Thyroid gland (tissue), 4 donors: Measurements from ENCODE around the gene KIF13A. TPM values are rescaled to one million over a fixed set of nuclear protein-coding genes. Genes with fewer than 3 reads are reported as not detected.
"Not testable (repeated sequence)": the region's sequence is repeated elsewhere in the genome, so short reads cannot be mapped to it uniquely, and the experiment has no call there.

Experiments
- DNase-seq, 2 donors: peaks; one replicate each; pipeline ENCODE4 v3.0.0-alpha.2; 2019
- H3K27ac ChIP-seq, 3 donors: fragments of 200-600 bp; sonication (generic); 1 replicate in 2 of 3; 2 replicates in 1 of 3; pipeline ENCODE4 v1.5.1; 2016 to 2019; ENCODE audit warnings: mild to moderate bottlenecking in 1 of 3, moderate library complexity in 1 of 3
- H3K27me3 ChIP-seq: fragments of 200-600 bp; sonication (generic); one replicate; pipeline ENCODE4 v1.5.1; 2019
- H3K36me3 ChIP-seq, 2 donors: fragments of 200-600 bp; sonication (generic); one replicate each; pipeline ENCODE4 v1.5.1; 2016 to 2019
- H3K4me1 ChIP-seq, 2 donors: fragments of 200-600 bp; sonication (generic); one replicate each; pipeline ENCODE4 v1.5.1; 2017 to 2019
- H3K4me3 ChIP-seq, 3 donors: fragments of 200-600 bp; sonication (generic); replicated peaks in 1 of 3; 1 replicate in 2 of 3; 2 replicates in 1 of 3; pipeline ENCODE4 v1.5.1; 2016; ENCODE audit warnings: mild to moderate bottlenecking in 1 of 3
- H3K9me3 ChIP-seq: fragments of 200-600 bp; sonication (generic); one replicate; pipeline ENCODE4 v1.5.1; 2017
- CTCF ChIP-seq, 6 experiments: fragments of 200-600 bp in 3 of 6; fragments of 450-650 bp in 3 of 6; sonication (generic) in 3 of 6; IDR thresholded peaks; one replicate each; pipeline ENCODE4 v1.5.1; 2016 to 2019; ENCODE audit warnings: antibody characterized with exemption in 6 of 6, mild to moderate bottlenecking in 2 of 6, inconsistent platforms in 1 of 6, moderate library complexity in 1 of 6
- POLR2A ChIP-seq, 2 donors: fragments of 450-650 bp; IDR thresholded peaks; one replicate each; pipeline ENCODE4 v1.6.1; 2017; ENCODE audit warnings: antibody characterized with exemption in 2 of 2, mild to moderate bottlenecking in 2 of 2, moderate library complexity in 1 of 2
- WGBS, 2 donors: methylation state at CpG; one replicate each; pipeline ENCODE4 v1.1.5; 2017; 5-methylcytosine and 5-hydroxymethylcytosine counted together
- intact Hi-C: fragments of 100-400 bp; cut with DNase I; formaldehyde crosslinking; loops from one replicate; pipeline ENCODE4 v1.15.1; 2023
- total RNA-seq, 4 donors: library from RNA; depleted of rRNA; stranded (reverse); fragments of >200 nt; gene quantifications; one replicate each; pipeline ENCODE4 v1.2.3, GENCODE V29; 2016

Gene KIF13A
- total RNA-seq, 4 donors from 2014 or later: 40.7 to 79.8 (median 66.4) TPM

DNA sequence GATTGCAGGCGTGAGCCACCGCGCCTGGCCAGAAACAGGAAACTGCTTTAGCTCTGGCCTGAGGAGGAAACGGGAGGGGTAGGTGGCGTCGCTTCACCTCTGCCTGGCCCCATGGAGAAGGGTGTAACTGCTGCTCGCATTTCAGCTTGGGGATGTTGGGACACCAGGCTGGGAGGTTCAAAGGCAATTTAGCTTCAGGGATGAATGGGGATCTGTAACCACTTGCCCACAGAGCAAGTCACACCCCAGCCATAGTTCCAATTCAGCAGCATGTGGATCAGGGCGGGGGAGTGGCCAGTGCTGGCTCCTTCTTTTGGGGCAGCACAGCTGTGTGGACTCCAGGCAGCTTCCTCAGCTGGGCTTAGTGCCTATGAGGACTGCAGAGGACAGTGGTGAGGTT, 245.9 kb downstream of the KIF13A start:
- Histone ChIP-seq H3K4me3 (no peak overlapping the region), H3K36me3 (no peaks in the 10 kb centered on the region), H3K27me3 (no peaks in the 10 kb centered on the region), H3K27ac (no peak overlapping the region), H3K4me1 (no peaks in the 10 kb centered on the region), H3K9me3 (no peaks in the 10 kb centered on the region)
- intact Hi-C loops: no loop called here
- DNase-seq: no peak
- 55 to 88% methylated on average over 5 to 7 of the region's 8 CpGs for WGBS, 2 donors
- TF ChIP-seq POLR2A (IDR thresholded peaks at IDR 0.05) (no peak), CTCF (IDR thresholded peaks at IDR 0.05) (no peak)

- TF ChIP-seq CTCF (IDR thresholded peaks at IDR 0.05) (no peak), POLR2A (IDR thresholded peaks at IDR 0.05) (no peak)
- no peaks in the 10 kb centered on the region for H3K27me3 ChIP-seq
- WGBS, 2 donors: 62 to 78% methylated on average over 5 of the region's 5 CpGs
- intact Hi-C loops: no loop called here
- no peaks in the 10 kb centered on the region for H3K36me3 ChIP-seq
- no peaks in the 10 kb centered on the region for H3K9me3 ChIP-seq
- H3K27ac ChIP-seq: no peak overlapping the region
- no peak overlapping the region for H3K4me3 ChIP-seq
- H3K4me1 ChIP-seq: no peaks in the 10 kb centered on the region
- no peak for DNase-seq
Measured at GRCh38 chr6:17740559-17741220, 246.7 kb downstream of the KIF13A start.

DNA sequence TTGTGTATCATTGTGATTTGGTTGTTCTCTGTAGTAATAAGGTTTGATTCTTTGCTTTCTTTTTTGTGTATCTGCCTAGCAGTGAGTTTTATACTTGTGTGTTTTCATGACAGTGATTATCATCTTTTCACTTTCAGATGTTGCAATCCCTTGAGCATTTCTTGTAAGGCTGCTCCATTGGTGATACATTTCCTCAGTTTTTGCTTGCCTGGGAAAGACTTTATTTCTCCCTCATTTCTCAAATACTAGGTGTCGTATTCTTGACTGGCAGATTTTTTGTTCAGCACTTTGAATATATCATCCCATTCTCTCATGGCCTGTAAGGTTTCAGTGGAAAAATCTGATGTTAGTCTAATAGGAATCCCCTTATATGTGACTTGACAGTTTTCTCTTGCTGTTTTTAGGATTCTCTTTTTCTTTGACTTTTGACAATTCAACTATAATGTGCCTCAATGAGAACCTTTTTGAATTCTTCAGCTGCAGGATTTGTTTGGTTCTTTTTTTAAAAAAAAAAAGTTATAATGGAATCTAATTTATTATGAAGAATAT, 249.7 kb downstream of the KIF13A start:
- intact Hi-C loops: no loop called here

DNA sequence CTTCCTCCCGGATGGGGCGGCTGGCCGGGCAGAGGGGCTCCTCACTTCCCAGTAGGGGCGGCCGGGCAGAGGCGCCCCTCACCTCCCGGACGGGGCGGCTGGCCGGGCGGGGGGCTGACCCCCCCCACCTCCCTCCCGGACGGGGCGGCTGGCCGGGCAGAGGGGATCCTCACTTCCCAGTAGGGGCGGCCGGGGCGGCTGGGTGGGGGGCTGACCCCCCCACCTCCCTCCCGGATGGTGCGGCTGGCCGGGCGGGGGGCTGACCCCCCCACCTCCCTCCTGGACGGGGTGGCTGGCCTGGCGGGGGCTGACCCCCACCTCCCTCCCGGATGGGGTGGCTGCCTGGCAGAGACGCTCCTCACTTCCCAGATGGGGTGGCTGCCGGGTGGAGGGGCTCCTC, 252.1 kb downstream of the KIF13A start:
- H3K27me3 ChIP-seq, H3K4me1 ChIP-seq, H3K36me3 ChIP-seq, H3K9me3 ChIP-seq, H3K4me3 ChIP-seq, intact Hi-C loops, H3K27ac ChIP-seq, DNase-seq: not testable (repeated sequence)
- WGBS, 2 donors: 86 to 100% methylated on average over 1 of the region's 27 CpGs

More for the DNA sequence above, 249.7 kb downstream of the KIF13A start:
- Histone ChIP-seq H3K27me3 (no peaks in the 10 kb centered on the region), H3K4me3 (no peak overlapping the region), H3K36me3 (no peaks in the 10 kb centered on the region), H3K27ac (no peak overlapping the region), H3K4me1 (no peaks in the 10 kb centered on the region), H3K9me3 (no peaks in the 10 kb centered on the region)
- TF ChIP-seq POLR2A (IDR thresholded peaks at IDR 0.05): no peak
- no peak for TF ChIP-seq CTCF (IDR thresholded peaks at IDR 0.05)
- no peak for DNase-seq
- WGBS, 2 donors: 93 to 100% methylated on average over 1 of the region's 1 CpG

- TF ChIP-seq CTCF (IDR thresholded peaks at IDR 0.05) (no peak), POLR2A (IDR thresholded peaks at IDR 0.05) (no peak)
- H3K9me3 ChIP-seq: no peaks in the 10 kb centered on the region
- intact Hi-C loops: no loop called here
- H3K27me3 ChIP-seq: no peaks in the 10 kb centered on the region
- WGBS, 2 donors: 77 to 80% methylated on average over 6 of the region's 6 CpGs
- no peaks in the 10 kb centered on the region for H3K36me3 ChIP-seq
- no peak overlapping the region for H3K4me3 ChIP-seq
- no peak for DNase-seq
- H3K4me1 ChIP-seq: no peaks in the 10 kb centered on the region
- H3K27ac ChIP-seq: no peak overlapping the region
Measured at GRCh38 chr6:17730078-17730704, 257.2 kb downstream of the KIF13A start.
